HG03060 (cell line): ENCODE data around the gene AGXT.

ENCODE experiments used
- ATAC-seq: cut with Tn5 transposase; IDR thresholded peaks from one replicate; pipeline ENCODE4 v1.9.1; 2021; ENCODE audit warnings: low read depth, moderate number of reproducible peaks; ENCODE audit not compliant: unreplicated experiment

AGXT gene

DNA sequence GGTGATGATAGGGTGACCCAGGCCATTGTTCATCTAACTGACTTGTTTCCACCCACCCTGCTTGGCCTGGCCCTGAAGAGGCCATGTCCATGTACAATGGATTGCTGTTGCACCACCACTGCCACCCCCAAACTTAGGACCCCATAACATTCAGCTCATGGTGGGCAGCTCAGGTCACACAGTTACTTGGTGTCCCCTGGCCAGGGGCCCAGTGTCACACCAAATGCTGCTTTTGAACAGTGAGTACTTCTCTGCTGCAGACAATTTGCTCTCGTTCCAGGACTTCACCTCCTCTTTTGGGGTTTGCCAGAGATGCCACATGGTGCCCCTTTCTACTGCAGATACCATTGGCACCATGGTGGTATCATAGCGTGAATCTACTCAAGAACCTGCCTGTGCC is 15.6 kb downstream of the AGXT start:
- no peak for ATAC-seq

DNA sequence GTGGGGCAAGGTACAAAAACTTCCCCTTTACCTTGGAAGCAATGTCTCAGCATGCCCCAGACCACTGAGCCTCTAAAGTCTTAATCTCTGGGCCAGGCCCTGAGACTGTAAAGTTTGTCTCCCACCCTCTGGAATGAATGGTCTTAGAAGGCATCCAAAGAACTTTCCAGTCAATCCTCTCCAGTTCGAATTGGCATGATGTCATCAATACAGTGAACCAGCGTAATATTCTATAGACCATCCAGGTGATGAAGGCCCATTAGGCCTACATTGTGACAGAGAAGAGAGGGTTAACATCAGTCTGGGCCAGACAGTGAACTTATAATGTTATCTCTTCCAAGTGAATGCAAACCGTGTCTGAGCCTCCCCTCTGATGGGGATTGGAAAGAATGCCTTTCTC is 16.1 kb downstream of the AGXT start:
- ATAC-seq = no peak

DNA sequence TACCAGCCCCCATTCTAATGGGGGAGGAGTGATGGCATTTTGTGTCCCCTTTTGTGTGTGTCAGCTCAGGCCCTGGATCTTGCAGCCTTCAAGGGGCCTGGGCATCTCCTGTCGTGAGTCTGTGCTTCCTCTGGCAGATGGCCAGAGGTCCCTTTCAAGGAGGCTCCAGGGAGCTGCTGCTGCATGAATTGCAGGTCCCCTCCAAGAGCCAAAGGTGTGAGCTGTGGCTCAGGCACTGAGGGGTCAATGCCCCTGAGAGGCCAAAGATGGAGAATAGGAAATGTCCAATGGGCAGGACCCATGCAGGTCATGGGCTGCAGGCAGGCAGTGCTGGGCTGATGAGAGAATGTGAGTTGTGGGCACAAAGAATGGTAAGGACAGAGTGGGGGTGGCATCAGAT is 16.9 kb downstream of the AGXT start:
- ATAC-seq = no peak

DNA sequence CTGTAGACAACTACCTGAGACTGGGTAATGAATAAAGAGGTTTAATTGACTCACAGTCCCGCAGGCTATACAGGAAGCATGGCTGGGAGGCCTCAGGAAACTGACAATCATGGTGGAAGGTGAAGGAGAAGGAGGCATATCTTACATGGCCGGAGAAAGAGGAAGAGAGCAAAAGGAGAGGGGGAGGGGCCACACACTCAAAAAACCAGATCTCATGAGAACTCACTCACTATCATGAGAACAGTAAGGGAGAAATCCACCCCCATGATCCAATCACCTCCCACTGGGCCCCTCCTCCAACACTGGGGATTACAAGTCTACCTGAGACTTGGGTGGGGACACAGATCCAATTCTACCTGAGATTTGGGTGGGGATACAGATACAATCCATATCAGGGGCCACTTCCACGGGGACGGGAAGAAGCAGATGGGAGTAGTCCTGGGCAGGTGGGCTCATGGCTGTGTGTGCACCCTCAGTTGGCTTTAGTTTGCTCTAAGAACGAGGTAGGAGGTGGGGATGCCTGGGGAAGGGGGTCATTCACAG is 17.5 kb downstream of the AGXT start:
- ATAC-seq = no peak

DNA sequence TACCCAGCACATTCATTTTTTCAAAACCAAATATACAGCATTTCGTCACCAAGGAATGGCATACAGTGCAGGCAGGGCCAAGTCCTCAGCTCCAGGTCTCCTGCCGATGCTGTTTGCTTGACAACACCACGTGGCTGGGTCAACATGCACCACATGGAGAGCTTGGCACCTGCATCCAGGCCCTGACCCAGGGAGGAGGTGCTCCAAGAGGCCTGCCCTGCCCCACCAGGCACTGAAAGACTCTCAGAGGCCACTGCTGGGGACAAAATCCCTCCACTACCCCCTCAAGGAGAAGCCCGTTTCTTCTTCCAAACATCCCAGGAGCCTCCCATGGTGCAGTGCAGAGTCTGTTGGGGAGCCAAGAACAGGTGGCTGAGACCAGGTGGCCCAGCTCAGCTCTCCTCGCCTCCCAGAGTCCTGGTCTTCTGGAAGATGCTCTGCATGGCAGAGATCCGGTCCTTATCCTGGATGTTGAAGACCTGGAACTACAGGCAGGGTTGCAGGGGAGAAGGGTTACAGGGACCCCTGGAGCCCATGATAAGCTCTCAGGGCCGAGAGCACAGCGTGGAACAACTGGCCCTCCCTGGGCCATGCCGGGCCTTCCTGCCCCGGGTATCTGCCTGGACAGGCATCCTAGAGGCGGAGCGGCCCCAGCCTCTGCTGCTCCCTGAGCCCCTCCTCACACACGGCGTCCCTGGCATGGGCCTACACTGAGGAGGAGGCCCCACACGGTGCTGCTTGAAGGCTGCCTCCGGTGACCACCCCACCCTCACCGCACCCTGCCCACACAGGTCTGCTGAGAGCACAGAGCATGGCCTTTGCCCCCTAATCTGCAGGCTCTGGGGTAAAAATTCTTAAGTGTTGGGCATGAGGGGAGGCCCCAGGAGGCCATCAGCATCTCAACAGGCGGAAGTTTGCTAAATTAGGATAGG is 18.3 kb downstream of the AGXT start:
- no peak for ATAC-seq

DNA sequence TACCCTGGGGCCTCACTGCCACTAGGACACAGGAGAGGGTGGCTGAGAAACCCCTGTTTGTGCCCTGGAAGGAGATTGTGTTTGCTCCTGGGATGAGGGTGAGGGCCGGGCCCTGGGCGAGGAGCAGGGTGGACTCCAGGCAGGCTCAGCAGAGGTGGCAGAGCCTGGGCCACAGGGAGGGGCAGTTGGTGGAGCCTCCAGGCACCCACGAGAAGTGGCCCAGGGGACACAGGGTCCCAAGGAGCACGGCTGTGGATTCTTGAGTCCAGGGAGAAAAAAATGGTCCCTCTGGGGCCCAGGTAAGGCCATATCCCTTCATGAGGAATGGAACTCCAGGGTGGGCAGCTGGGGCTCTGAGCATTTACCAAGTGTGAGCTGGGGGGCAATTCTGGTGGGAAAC is 19.0 kb downstream of the AGXT start:
- no peak for ATAC-seq

DNA sequence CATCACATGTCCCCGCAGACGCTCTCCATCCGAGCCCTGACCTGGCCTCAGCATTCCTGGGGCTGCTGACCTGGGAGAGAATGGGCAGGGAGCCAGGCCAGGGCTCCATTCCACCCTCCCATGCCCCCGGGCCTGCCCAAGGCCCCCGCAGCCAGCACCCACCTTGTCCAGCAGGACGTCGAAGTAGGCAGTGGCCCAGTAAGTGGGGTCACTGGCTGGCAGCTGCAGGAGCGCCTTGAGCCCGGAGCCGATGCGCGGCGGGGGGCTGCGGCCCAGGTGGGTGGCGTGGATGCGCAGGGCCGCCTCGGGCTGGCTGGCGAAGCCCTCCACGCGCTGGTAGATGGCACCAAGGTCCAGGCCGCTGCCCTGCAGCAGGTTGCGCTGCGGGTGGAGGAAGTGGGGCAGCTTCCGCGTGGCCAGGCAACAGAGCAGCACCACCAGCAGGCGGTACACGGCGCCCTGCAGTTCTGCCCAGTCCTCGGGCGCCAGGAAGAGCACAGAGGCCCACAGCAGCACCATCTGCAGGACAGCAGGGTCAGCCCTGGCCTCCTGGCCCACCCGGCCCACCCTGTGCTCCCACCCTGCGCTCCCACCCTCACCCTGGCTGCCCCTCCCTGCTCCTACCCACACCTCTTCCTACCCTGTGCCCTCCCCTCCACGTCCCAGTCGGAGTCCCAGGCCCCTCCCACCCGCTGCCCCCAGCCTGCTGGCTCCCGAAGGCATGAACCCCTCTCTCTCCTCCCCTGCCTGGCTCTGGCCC is 19.7 kb downstream of the AGXT start:
- ATAC-seq = no peak

DNA sequence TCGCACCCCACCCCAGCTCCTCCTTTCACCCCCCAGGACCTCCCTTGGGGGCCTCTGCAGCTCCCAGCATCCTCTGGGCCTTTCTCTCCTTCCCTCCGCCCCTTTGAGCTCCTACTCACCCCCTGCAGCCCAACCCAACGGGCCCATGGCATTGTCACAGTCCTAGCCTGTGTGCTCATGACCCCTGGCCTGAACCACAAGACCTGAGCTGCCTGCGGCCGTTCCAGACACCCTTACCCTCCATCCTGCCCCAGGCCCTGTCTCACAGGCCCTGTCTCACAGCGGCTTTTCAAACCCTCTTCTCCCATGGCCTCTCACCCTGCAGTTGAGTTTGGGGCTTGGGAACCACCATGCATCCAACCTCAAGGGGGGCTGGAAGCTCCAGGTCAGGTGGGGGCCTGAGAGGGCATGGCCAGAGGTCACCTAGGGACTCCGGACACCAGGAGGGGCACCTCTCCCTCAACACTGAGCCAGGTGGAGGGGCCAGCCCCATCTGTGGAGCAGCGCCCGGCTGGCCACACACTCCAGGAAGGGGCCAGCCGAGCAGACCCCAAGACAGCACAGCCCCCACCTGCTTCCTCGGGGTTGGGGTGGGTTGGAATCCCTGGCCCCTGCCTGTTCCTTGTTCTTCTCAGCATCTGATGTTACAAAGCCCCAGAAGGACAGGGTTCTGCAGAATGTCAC is 20.4 kb downstream of the AGXT start:
- no peak for ATAC-seq

DNA sequence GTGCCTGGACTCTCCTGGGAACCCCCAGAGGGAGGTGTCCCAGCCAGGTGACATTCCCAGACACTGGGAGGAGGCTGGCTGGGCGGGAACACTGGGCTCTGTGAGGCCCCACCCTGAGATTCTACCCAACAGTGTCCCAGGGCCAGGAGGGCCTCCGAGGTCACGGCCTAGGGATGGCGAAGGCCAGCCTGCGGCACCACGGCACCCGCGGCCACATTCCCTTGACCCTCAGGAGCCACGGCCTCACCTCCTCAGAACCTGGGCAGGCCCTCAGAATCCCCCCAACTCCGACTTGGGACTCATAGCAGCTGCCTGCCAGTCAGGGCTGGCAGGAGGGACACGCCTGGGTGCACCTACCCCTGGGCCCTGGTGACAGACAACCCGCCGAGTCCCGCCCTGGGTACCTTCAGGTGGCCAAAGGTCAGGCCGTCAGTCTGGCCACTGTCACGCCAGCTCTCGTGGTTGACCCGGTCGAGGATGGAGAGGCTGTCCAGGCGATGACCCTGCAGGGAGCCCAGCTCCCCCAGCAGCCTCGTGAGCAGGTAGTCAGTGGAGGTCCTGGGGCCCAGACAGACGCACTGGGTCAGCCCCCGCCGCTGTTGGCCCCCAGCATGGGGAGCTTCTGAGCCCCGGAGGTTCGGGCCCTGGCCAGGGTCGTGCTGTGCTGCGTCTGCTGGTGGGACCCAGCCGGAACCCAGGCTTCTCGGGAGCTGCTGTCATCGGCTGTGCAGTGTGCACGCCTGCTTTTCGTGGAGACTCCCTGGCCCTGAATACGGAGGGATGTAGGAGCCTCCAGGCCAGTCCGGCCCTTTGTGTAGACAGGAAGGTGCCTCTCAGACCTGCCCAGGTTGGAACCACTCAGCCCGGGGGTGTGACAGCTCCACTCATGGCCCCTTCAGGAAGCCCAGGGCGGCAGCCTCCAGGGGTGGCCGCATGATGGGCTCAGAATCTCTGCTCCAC is 21.3 kb downstream of the AGXT start:
- no peak for ATAC-seq

DNA sequence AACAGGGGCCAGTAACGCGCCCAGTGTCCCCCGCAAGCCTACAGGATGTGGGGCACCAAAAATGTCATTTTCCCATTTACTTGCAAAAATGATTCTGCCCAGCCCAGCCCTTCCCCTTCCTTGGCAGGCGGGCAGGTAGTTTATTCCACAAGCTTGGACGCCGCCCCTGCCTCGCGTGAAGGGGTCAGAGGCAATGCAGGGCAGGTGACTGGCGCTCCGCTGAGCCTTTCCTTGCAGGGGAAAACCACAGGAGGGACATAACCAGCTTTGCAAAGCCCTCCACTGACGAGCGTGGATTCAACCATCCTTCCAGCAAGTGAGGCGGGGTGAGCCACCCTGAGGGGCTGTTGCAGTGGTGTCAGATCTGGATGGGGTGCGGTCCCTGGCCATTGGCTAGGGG is 22.1 kb downstream of the AGXT start:
- ATAC-seq = no peak

DNA sequence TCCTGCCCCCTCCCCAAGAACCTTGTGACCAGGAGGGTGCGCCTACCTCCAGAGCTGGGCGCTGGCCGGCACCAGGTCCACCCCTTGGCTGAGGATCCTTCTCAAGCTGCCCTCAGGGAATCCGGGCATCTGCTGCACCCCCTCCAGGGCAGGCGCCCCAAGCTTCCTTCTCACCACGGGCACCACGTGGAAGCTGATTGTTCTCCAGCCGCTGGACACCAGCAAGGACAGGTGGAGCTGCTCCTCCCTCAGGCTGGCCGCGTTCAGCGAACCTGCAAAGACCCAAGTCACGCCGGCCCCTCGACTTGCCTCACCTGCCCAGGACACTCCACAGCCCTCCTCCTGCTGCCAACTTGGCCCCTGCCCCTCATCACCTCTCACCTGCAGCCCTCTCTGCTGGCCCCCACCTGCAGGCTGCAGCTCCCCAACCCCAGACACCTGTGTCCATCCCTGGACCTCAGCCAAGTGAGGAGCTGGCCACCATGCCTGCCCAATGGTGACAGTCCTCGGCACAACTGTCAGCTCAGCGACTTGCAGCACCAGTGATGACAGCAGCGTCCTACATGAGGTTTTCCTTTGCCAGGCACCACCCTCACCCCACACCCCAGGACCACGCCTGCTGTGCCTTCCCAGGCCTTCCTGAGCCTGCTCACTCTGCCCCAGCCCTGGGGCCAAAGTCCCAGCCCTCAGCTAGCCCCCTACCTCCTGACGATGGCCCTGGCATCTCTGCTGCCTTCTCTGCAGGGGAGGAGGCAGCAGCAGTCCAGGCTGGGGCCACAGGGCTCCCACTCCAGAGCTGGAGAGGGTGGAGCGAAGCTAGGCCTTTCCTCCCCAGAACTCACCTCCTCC is 23.1 kb downstream of the AGXT start:
- no peak for ATAC-seq

DNA sequence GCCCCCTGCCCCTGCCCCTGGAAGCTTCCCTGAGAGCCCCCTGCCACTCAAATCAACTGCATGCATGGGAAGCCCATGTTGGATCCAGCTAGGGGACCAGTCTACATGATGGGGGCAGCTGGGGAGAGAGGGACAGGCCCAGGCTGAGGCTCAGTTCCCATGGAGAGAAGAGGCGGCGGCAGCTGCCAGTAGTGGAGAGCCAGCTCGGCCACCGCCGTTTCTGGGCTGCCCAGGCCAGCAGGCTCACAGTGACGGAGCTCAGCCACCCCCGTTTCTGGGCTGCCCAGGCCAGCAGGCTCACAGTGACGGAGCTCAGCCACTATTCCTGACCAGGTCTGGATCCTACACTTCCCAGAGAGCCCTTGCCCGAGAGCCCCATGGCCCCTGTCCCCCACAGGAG is 23.7 kb downstream of the AGXT start:
- no peak for ATAC-seq

DNA sequence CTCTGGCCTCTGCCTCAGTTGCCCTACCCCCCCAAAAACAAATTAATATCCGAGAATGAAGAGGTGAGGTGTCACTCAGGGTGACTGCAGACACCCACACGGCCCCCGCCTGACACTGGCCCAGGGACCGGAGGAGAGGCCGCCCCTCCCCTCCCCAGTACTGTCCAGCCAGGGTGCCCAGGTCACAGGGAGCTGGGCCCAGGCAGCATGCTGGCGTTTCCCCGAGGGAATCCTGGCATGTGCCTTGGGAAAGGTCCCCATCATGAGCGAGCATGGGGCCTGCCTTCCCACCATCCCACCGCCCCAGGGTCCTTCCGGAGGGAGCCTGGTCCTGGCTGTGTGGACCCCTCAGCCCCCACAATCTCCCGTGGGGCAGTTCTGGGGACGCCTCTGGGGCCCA is 24.3 kb downstream of the AGXT start:
- ATAC-seq = no peak

DNA sequence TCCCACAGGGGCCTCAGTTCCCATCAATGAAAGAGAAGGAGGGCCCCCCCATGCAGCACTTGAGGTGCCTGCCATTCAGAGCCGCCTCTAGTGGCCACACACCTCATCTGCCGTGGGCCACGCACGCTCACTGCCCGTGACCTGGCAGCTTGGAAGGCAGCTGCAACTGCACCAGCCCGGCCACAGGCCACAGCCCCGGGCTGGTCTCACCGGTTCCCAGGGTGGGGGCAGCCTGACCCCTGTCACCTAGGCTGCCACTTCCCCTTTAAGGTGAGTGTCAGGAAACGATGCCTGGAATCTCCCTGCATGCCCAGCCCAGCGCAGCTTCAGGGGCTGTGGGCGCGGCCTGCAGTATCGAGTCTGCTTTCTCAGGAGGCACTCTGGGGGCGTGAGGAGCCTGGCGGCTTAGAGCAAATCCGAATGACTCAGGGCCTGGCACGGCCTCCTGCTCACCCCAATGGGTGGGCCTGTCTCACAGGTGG is 24.8 kb downstream of the AGXT start:
- no peak for ATAC-seq

DNA sequence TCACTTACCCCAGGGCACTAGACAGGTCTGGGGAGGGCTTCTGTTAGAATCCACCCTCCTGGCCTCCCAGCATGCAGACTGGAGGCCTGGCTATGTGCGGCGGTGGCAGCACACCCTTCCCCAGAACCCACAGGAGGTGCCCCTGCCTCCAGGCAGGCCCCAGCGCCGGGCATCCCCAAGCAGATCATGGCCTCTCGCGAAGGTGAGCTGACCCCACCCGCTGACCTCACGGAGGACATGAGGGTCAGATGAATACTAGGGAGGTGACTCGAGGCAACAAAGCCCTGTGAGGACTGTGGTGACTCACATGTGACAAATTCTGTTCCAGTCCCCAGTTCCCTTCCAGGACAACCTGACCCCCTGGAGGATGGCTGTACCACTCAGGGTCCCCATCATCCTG is 25.4 kb downstream of the AGXT start:
- ATAC-seq = no peak

DNA sequence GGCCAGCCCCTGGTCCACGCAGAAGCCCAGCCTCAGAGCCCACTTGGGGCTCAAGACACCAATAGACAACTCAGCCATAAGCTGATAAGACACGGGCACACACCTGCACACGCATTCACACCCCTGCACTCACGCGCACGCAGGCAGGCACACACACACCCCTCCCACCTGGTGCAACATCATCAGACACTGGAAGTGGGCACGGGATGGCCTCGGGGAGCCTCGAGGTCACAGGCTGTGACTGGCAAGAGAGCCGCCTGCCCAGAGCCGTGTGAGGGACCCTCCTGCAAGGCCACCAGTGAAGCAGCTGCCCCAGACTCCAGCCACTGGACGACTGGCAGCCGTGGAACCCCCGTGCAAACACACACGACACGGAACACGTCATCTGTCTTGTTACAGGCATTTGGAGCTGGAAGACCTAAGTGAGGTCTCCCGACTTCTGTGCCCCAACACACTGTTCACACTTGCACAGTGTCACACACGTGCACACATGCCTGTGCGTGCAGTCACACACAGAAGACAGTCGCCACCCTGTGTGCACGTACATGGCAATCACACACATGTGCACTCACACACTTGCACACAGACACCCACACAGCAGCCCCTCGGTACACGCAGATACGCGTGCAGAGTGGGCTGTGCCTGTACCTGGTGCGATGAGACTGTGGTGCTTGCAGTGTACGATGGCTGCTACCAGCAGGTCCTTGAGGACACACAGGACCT is 26.4 kb downstream of the AGXT start:
- no peak for ATAC-seq

DNA sequence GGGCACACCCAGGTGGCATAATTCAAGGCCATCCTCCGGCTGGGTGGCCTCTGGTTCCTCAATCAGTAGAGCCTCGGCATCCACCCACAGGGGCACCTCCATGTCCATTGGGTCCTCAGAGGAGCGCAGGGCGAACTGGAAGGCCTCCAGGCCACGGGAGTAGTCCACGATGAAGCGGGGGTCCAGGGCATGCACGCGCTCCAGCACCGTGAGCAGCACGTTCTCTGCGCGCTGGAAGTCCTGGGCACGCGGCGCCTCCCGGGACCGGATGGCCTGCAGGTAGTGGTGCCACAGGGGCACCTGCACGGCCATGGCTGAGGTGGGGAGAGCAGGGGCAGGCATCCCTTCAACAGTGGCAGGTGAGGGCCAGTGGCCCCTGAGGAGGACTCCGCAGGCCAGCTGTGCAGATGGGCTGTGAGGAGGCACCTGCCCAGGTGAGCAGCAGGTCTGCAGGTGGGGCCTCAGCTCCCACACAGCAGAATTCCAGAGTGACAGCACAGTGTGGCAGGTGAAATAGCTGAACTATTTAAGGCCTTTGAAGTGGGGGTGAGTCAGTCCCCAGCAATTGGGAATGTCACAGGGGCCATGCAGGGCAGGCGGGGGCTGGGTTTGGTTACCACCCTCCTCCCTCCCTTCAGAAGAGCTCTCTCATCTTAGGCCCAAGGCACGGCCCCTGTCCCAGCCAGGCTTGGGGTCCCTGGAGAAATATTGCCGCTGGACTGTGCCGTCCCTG is 27.2 kb downstream of the AGXT start, which contains the start of gene MAB21L4:
Gene MAB21L4, minus strand, starts transcription at position 501 of the 733 bp plus-strand sequence. Its CDS starts 159 bp downstream, at position 342.
- ATAC-seq = no peak
